Stimulated activated CD4-positive, alpha-beta T cell treated with anti-CD3 and anti-CD28 coated beads, Interleukin-12 subunit alpha, Interleukin-12 subunit beta, amount 100 ng/mL, for 48 hours (primary cell): Measurements from ENCODE around the gene GPATCH8.
"Not testable (repeated sequence)": the region's sequence is repeated elsewhere in the genome, so short reads cannot be mapped to it uniquely, and the experiment has no call there.

Experiments used
- DNase-seq, 3 donors: peaks; one replicate each; pipeline ENCODE4 v3.0.0-alpha.2; 2020; ENCODE audit warnings: low read depth in 2 of 3, low spot score in 1 of 3

Gene GPATCH8

DNA sequence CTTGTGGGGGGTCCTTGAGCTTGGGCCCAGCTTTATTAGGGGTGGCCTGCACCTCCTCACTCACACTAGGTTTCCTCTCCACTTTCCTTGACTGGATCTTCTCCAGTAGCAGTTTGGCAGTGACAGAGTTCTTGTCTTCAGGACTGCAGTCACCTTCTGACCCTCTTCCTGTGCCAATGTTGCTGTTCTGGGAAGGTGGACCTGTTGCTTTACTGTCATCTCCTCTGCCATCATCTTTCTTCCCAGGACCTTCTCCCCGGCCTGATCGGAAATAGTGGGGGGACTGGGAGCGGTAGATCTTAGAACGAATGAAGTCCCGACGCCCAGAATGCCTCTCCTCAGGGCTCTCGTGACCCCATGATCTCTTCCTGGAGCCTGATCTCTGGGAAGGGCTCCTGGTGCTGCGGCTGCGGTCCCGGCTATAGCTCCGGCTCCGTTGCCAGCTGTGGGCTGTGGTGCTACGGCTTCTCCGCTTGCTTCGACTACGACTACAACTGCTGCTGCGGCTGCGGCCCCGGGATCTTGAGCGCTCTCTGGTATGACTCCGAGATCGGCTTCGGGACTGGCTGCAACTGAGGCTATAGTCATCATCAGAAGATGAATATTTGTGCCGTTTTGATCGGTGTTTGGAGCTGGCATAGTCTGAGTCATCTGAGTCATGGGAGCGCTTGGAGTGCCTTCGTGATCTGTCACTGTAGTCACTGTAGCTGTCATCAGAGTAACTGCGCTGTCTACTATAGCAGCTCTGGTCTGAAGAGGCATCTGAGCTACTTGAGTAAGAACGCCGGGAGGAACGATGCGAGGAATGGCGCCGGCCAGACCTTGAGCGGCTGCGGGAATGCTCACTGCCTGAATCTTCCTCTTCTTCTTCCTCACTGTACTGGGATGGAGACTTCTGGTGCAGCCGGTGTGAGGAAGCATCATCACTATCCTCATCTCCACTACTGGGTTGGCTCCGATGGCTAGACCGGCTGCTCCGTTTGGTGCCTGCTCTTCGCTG lies 104.2 kb downstream of the GPATCH8 start:
- DNase-seq: no peak

DNA sequence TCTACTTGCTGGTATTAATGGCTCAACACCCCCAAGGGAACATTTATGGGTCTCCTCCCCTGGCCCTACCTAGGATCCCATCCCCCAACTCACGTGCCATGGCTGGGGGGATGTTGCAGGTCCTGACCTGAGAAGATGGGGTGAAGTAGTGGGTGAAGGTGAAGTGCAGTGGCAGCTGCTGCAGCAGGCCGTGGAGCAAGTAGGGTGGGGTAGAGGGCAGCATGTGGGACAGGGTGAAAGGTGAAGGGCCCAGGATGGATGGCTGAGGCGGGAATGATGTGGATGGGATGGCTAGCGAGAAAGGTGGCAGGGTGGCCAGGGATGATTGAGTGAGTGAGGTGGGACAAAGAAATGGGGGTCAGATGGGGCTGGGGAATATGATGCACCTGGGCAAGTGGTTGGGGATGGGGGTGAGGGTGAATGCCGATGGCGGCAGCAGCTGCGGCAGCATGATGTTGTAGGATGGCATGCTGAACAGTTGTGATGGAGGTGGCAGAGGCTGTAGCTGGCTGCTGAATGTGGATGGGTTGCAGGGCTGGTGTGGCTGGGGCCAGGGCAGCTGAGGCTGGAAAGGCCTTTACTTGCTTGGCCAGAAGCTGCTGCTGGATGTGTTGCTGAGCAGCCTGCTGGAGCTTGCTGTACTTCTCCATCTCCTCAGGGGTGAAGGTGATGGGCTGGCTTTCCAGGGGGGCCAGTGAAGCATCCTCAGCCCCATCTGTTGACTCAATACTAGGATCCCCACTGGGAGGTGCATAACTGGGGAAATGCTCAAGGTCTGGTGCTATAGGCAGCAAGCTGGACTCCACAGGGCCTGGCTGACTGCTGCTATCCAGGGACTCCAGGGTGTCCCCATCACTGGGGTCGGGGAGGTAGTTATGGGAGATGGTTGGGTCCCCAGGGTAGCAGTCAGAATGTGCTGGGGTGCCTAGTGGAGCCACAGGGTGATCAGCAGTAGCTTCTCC lies 105.4 kb downstream of the GPATCH8 start:
- no peak for DNase-seq

DNA sequence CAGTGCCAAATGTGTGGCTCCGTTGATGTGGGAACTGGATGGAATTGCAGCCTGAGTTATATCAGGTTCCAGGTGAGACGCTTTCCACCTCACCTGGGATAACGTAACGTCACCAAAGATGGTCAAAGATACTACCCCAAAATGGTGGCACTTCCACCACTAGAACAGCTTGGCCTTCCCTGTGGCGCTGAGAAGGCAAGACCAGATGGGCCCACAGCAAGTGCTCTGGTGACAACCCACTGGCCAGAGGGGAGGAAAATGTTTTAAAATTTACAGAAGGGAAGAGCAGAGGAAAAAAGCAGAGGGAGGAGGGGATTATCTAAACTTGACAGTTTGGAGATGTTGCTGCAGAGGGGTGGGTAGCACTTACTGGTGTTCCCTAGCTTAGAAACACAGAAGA lies 106.3 kb downstream of the GPATCH8 start:
- DNase-seq: no peak

- no peak for DNase-seq
Observed at GRCh38 chr17:44394833-44395232, 108.4 kb downstream of the GPATCH8 start.

DNA sequence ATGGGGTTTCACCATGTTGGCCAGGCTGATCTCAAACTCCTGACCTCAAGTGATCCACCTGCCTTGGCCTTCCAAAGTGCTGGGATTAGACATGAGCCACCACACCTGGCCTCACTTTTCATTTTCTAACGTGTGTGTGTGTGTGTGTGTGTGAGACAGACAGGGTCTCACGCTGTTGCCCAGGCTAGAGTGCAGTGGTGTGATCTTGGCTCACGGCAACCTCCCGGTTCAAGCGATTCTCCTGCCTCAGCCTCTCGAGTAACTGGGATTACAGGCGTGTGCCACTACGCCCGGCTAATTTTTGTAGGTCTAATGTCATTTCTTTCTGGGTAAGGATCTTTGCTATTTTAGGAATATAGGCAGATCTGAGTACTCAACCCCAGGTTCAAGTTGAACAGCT lies 109.1 kb downstream of the GPATCH8 start:
- DNase-seq: not testable (repeated sequence)

GRCh38 chr17:44390250-44390870 lies 112.8 kb downstream of the GPATCH8 start:
- no peak for DNase-seq

GRCh38 chr17:44389723-44390202 lies 113.4 kb downstream of the GPATCH8 start:
- no peak for DNase-seq

DNA sequence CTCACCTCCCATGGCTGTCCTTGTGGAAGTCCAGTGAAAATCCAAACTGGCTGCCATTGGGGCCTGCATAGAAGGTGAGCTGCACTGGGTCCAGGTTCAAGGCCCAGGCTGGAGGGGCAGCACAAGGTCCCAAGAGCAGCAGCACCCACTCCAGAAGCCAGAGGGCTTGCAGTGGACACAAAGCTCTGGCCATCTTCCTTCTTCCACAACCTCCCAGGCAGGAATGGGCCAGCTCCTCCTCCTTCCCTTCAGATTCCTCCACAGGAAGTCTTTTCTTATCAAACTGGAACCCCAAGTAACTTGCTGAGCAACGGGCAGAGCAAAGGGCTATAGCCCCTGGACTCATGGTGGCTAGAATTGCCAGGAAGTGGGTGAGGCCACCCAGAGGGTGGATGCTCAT lies 113.9 kb downstream of the GPATCH8 start, which contains the start of gene ITGA2B:
Gene ITGA2B (minus strand): TSS at position 369 of the 400 bp plus-strand sequence. CDS start 176 bp downstream, at position 193.
- DNase-seq: no peak

DNA sequence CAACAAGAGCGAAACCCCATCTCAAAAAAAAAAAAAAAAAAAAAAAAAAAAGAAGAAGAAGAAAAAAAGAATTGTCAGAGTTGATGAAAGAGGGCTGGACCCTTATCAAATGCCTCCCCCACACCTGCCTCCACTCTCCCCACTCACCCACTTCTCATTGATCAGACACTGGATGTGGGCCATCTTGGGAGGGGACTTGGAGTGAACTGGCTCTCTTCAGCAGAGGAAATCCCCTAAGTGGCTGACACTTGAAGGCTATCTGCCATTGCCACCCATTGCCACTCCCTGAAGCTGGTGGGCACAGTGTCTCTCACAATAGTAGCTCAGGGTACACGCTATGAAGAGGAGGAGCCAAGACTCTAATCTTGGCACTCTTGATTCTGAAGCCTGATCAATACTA lies 115.4 kb downstream of the GPATCH8 start:
- DNase-seq: no peak

- DNase-seq: no peak
Observed at GRCh38 chr17:44386182-44386525, 117.1 kb downstream of the GPATCH8 start.

DNA sequence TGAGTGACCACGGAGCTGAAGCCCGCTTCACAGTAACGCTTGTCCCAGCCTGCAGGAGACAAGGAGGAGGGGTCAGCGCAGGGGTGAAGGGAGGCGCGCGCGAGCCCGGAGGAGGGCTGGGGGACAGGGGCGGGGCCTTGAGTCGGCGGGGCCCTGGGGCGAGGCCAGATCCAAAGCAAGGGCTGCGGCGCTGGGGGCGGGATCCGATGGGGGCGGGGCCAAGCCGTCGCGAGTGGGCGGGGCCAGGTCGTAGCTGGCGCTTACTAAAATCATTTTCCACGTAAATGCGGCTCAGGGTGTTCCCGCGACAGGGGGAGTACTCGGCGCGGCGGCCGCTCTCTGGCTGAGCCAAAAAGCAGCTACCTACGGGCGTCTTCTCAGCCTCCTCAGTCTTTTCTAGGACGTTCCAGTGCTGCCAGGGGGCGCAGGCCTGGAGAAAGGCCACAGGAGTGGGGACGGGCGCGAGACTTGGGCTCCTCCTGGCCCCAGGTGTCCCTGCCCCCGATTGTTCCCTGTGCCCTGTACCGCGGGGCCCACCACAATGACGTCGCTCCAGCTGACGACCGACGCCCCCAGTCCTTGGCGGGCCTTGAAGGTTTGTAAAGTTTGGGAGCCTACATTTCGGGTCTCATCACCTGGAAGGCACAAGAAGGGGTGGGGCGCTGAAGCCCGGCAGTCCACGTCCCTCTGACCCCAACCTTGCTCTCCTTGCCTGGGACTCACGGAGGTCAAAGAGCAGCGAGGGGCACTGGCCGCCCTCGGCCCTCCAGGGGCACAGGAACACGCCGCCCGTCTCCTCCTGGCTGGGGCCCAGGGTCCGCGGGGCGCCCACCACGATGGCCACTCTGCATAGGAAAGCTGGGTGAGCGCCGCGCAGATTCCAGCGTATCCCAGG lies 117.7 kb downstream of the GPATCH8 start:
- peak; percentile 79 to 84 (median 83) for DNase-seq

- no peak for DNase-seq
Observed at GRCh38 chr17:44384823-44385286, 118.4 kb downstream of the GPATCH8 start.

DNA sequence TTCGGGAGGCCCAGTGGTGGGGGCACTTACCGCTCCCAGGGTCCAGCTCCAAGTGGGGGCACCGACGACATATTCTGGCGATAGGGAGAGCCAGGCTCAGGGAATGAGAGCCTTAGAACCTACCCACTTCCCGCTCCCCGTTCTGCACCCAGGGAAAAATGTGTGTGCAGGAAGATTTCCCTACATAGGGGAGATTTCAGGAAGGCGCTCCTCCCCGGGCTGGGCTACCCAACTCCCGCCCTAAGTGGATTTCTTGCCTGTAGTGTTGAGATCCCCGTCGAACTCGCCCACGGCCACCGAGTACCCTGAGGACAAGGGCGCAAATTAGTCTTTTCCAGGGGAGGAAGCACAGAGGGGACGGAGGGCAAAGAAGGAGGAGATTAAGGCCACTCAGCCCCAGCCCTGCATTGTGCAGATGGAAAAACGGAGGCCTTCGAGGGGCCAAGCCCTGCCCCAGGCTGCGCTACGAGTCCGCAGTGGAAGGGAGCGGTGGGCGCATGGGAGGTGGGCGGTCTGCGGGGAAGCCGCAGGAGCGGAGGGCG lies 118.9 kb downstream of the GPATCH8 start:
- DNase-seq: no peak

DNA sequence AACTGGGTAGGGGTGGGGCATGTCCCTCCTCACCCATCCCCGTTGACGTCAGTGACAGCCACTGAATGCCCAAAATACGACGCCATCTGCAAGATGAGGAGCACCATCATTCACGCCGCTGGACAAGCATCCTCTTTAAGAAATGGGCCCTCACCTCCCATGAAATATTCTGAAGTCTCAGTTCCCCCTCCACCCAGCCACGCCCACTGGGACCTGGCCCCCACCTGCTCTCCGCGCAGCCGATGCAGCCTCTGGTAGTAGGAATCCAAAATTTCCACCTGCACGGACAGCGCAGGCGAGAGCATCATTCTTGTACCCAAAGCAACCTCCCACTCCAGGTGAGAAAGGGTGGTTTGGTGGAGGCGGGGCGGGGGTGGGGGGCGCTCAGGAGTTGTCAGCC lies 119.3 kb downstream of the GPATCH8 start:
- no peak for DNase-seq

DNA sequence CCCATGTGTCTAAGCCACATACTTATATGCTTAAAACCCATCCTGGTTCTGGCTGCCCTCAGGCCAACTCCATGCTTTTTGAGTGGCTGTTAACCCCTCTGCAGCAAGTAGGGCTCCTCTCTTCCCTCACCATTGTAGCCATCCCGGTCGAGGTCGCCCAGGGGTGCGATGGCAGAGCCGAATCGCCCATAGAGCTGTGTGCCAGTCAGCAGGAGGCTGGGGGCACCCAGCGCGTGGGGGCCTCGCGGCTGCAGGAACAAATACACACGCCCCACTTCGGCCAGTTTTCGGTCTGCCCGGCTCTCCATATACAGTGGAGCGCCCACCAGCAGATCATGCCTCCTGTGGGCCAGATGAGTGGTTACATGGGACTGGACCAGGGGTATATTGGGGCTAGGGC lies 119.8 kb downstream of the GPATCH8 start:
- DNase-seq: no peak

GRCh38 chr17:44382917-44383316 lies 120.3 kb downstream of the GPATCH8 start:
- no peak for DNase-seq

GRCh38 chr17:44381810-44382305 lies 121.3 kb downstream of the GPATCH8 start:
- no peak for DNase-seq

GRCh38 chr17:44380767-44381166 lies 122.4 kb downstream of the GPATCH8 start:
- DNase-seq: no peak

- no peak for DNase-seq
Observed at GRCh38 chr17:44379887-44380286, 123.3 kb downstream of the GPATCH8 start.
